Stimulated activated CD8-positive, alpha-beta memory T cell treated with anti-CD3 and anti-CD28 coated beads, Interleukin-4, amount 100 ng/mL, for 24 hours (primary cell): ENCODE measurements around the gene SLC25A26.

ENCODE experiments used
- DNase-seq: peaks from one replicate; pipeline ENCODE4 v3.0.0-alpha.2; 2020; ENCODE audit warnings: low read depth

Gene SLC25A26

GRCh38 chr3:66227051-66227450, 6.2 kb downstream of the SLC25A26 start:
- no peak for DNase-seq

GRCh38 chr3:66227915-66228314, 7.1 kb downstream of the SLC25A26 start:
- no peak for DNase-seq

- no peak for DNase-seq
These were observed 7.9 kb downstream of the SLC25A26 start for GRCh38 chr3:66228707-66229106.

- DNase-seq = no peak
These were observed 9.1 kb downstream of the SLC25A26 start for GRCh38 chr3:66229931-66230330.

DNA sequence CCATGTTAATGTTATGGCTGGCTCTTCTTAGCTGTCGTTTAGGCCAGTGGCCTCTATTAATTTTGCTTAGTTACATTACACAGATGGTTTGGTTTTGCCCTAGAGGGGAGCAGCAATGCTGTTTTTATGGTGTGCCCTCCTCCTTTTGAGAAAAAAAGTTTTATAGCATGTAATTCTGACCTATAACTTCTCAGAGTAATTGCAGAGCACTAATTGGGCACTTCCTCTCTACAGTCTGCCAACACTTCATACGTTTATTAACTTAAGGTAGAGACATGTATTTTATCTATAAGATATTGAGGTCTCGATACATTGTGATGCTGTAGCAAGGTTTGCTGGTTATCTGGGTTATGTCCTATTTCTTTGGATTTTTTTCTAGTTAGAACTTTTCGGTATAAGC, 12.2 kb downstream of the SLC25A26 start:
- DNase-seq = no peak

DNA sequence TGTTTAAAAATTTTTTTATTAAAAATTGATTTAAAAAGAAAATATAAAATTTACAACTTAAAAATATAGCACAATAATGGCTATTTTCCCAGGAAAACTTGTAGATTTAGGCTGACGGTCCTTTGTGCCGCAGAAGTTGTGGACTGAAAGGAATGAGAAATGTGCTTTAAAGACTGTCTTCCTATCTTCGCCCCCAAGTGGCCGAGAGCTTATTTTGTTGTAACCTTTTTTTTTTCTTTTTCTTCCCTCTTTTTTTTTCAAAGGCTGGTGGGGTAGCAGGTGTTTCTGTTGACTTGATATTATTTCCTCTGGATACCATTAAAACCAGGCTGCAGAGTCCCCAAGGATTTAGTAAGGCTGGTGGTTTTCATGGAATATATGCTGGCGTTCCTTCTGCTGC, 15.5 kb downstream of the SLC25A26 start:
- no peak for DNase-seq

DNA sequence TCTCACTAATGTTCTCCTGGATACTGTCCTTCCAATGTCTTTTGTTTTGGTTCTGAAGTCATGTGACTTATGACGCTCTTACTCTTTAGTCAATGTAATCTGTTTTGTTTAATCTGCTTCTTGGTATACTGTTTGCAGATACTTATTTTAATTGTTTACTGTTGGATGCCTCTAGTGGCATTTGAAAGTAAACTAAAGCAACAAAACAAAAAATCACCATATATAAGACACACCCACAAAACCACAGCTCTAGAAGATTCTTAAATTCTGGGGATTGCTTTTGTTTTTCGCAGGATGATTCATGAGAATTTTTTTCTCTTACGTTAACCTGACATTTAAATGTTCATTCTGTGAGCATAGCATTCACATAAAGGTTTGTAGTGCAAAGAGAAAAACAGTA, 16.8 kb downstream of the SLC25A26 start:
- DNase-seq = no peak

DNA sequence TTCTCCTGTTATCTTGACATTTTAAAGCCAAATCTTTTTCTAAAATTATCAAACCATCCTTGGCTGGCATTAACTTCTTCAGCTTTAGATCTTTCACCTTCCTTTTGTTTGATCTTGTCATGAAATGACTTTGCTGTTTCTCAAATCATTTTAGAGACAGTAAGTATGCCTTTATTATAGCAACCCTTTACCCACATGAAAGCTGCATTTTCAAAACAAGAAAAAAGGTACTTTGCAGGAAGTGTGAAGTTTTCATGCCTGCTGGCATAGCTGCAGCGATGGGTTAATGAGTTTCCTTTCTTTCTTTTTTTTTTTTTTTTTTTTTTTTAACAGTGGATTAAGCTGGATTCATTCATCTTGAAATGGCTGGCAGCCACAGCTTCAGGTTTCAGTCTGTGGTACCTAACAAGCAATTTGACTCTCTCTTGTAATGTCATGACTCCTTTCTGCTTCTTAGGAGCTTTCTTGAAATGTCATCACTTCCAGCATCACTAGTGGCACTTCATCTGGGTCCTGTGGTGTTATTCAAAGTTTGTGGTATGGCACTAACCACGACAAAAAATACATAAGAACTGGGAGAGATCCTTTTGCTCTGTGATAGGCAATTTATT, 18.8 kb downstream of the SLC25A26 start:
- DNase-seq = no peak

DNA sequence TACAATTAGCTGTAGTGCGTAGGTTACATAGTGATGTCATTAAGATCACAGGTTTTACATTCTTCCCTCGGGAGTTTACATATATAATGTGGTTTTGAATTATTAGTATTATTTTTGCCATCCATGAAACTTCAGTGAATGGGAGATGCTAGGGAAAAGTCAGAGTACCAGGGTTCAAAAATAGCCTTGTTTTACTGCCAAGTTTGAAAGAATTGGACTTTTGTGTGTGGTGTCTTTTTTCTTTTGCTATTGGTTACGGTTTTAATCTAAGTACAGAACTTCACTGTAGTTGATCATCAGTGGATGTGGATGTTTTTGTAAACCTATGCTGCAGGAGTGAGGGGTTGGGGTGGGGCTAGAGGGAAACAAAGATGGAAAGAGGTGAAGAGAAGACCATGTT, 20.7 kb downstream of the SLC25A26 start:
- no peak for DNase-seq

DNA sequence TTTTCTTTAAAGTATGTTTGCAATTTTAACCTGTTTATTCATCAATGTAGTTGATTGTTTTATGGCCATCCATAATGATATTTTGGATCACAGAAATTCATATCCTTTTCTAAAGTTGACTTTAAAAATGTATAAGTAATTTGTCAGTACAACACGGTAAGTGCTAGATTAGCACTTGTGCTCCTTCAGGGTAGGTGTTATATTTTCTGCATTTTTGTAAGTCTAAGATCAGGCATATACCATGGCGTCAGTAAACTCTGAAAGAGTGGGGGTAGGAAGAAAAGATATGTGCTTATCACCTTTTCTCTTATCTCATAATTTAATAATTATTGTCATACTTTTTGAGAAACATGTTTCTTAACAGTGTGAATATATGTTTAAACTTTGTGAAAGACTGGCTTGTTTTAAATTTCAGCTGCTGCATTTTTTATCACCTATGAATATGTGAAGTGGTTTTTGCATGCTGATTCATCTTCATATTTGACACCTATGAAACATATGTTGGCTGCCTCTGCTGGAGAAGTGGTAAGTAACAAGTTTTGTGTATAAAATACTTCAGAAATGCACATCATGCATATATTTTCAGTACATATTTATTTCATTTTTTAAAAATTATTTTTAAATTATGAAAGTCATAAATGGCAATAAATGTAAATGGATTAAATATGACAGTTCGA, 22.1 kb downstream of the SLC25A26 start:
- DNase-seq = no peak

- no peak for DNase-seq
These were observed 27.8 kb downstream of the SLC25A26 start for GRCh38 chr3:66248641-66249040.

- DNase-seq = no peak
These were observed 33.2 kb downstream of the SLC25A26 start for GRCh38 chr3:66253790-66254620.

DNA sequence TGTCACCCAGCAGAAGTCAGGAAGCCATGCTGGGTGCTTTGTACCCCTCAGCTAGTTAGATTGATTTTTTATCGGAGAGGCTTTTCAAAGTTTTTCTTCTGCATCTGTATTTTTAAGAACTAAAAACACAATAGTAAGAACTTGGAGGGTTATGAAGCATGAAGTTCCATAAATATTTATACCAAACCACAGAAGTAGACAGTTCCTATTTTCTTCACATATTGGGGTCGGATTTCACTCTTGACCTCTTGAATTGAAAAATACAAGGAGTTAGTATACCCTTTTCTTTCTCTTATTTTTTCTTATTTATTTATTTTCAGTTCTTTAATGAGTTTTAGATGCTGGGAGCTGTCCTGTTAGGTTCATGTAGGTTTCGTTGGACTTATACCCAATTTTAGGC, 35.1 kb downstream of the SLC25A26 start:
- no peak for DNase-seq

- DNase-seq = no peak
These were observed 36.0 kb downstream of the SLC25A26 start for GRCh38 chr3:66256806-66257205.

DNA sequence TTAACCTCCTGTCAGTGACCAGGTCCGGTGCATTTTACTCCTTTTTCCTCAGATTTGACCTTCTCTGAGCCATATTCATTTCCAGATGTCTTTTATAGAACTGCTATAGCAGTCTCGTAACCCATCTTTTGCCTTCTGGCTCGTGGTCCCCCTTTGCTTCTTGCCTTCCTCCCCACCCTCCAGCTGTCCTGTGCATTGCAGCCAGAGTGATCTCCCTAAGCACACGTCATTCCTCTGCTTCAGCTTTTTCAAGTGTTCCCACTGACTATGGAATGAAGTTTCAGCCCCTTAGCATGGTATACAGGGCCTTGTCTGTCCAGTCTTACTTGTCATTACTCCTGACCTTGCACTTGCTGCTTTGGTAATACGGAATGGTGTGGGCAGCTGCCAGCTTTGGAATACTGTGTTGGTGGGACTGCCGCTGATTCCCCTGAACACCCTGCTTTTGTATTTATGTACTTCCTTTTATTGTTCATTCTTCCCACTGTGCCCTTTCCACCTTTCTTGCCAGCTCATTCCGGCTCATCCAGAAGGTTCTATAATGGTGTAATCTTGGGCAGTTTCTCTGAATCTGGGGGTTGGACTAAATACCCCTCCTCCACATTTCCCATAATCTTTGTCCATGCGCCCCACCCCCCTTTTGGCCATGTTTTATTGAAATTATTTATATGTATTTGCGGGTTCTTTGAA, 38.9 kb downstream of the SLC25A26 start:
- DNase-seq = no peak

- DNase-seq = no peak
These were observed 39.6 kb downstream of the SLC25A26 start for GRCh38 chr3:66260431-66260830.

DNA sequence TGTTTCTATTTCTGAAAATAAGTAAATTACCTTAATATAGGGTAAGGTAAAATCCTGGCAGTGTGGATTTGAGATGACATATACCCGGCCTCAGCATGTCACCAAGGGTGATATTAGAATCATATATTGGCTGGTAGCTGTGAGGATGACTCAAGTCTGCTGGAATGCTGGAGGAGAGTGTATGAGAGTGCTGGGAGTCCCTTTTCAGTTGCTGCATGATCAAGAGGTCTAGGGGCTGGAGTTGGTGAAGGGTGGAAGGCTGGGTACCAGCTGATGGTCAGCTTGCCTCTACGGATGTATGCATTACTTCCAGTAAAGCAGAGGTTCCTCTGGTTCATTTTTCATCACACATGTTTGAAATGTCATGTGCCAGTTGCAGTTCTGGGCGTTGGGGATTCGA, 40.6 kb downstream of the SLC25A26 start:
- no peak for DNase-seq

GRCh38 chr3:66265649-66266048, 44.8 kb downstream of the SLC25A26 start:
- DNase-seq = no peak

- no peak for DNase-seq
These were observed 45.8 kb downstream of the SLC25A26 start for GRCh38 chr3:66266551-66266950.

DNA sequence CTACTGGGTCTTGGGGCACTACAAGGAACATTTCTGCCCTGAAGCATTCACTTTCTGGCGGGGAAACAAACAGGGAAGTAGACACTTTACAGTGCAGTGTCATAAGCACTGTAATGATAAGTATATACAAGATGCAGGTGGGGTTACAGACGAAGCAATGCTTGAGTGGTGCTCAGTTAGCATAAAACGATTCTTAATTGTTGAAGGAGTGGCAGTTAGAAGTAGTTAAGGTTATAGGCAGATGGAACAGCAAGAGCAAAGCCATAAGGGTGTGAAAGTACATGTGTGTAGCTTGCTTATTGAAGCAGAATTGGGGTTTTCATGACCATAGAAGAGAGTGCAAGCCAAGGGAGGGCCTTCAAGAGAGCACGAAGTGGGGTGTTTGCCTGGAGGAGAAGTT, 46.2 kb downstream of the SLC25A26 start:
- no peak for DNase-seq

DNA sequence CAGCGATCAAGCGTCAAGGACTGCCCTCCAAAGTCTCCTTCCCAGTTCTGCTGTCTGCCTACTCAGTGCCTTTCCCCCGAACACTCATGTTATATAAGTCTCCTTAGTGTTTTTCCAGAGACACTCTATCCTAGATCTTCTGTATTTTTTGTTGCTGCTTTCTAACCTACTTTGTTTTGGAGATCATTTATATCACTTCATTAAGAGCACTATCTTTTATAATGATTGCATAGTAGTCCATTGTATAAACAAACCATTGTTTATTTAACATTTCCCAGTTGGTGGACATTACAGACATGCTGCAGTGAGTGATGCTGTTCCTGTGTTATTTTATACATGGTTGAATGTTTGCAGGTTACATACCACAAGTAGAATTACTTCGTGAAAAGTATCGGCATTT, 47.1 kb downstream of the SLC25A26 start:
- no peak for DNase-seq

DNA sequence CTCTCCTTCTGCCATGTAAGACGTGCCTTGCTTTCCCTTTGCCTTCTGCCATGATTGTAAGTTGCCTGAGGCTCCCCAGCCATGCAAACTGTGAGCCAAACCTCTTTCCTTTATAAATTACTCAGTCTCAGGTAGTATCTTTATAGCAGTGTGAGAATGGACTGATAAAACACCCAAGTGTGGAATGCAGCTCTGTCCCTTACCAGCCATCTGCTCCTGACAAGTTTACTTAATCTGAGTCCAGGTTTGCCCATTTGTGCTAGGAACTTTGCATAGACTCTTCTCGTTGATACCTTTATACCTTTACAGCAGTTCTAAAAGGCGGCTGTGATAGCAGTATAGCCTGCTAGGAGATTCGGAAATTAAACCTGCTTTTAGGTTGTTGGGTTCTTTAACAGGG, 48.1 kb downstream of the SLC25A26 start:
- no peak for DNase-seq

GRCh38 chr3:66269411-66269810, 48.6 kb downstream of the SLC25A26 start:
- DNase-seq = no peak
